ENCODE results near the gene RNF167.

- no peak for TF ChIP-seq EZH2phosphoT487 (IDR thresholded peaks at IDR 0.05; ENCODE audit: borderline replicate concordance)
- no peak for TF ChIP-seq CTCF (conservative IDR thresholded peaks at IDR 0.05; ENCODE audit: low read length)
Observed at GRCh38 chr17:4949321-4950074, 9.4 kb downstream of the RNF167 start.

Measured in Loucy (cell line).